Lower leg skin (tissue), 3 donors: Measurements from ENCODE around the gene KRT34.

Experiments
- CTCF ChIP-seq, 3 donors: fragments of 450-650 bp; IDR thresholded peaks; one replicate each; pipeline ENCODE4 v1.5.1; 2016; ENCODE audit warnings: antibody characterized with exemption in 3 of 3, mild to moderate bottlenecking in 3 of 3, moderate library complexity in 2 of 3
- POLR2A ChIP-seq, 2 donors: fragments of 450-650 bp; IDR thresholded peaks; one replicate each; pipeline ENCODE4 v1.6.1; 2016 to 2017; ENCODE audit warnings: antibody characterized with exemption in 2 of 2, mild to moderate bottlenecking in 1 of 2, moderate library complexity in 1 of 2

GRCh38 chr17:41411072-41411840 lies 29.1 kb upstream of the KRT34 start:
- TF ChIP-seq POLR2A (IDR thresholded peaks at IDR 0.05) (no peak), CTCF (IDR thresholded peaks at IDR 0.05) (no peak)
